Cardiac muscle cell (in vitro differentiated cells and primary cell): ENCODE results near the gene SEMA4D. TPM values are rescaled to one million over a fixed set of nuclear protein-coding genes. Genes with fewer than 3 reads are reported as not detected.

Experiments
- DNase-seq, 2 donors: peaks; one replicate each; pipeline versions ENCODE4 v3.0.0 to v3.0.0-alpha.2; 2010 to 2017; ENCODE audit warnings: low read depth in 1 of 2, low spot score in 1 of 2
- H3K27ac ChIP-seq: fragments of 200-600 bp; sonication (generic); 2 replicates; pipeline ENCODE4 v1.5.1; 2016
- H3K27me3 ChIP-seq: fragments of 200-600 bp; sonication (generic); 2 replicates; pipeline ENCODE4 v1.6.0; 2016; ENCODE audit warnings: control low read depth
- H3K36me3 ChIP-seq: fragments of 200-600 bp; sonication (generic); 2 replicates; pipeline ENCODE4 v1.5.1; 2016; ENCODE audit warnings: control low read depth
- H3K4me1 ChIP-seq: fragments of 200-600 bp; sonication (generic); 2 replicates; pipeline ENCODE4 v1.8.1; 2017; ENCODE audit warnings: low read depth, mild to moderate bottlenecking, mixed run types
- H3K4me3 ChIP-seq: fragments of 200-600 bp; sonication (generic); 2 replicates; pipeline ENCODE4 v1.5.1; 2016; ENCODE audit warnings: mild to moderate bottlenecking
- H3K9me3 ChIP-seq: fragments of 200-600 bp; sonication (generic); 2 replicates; pipeline ENCODE4 v1.5.1; 2017; ENCODE audit warnings: low read depth, mild to moderate bottlenecking, control low read depth
- CTCF ChIP-seq: IDR thresholded peaks from 2 replicates; pipeline ENCODE4 v1.5.1; 2012; ENCODE audit warnings: low read depth, mild to moderate bottlenecking, low read length
- polyA plus RNA-seq: library from polyadenylated mRNA; unstranded; fragments of >200 nt; fragmentation: Nextera tagmentation; extraction: Ambion mirVana; gene quantifications from 2 replicates; pipeline ENCODE4 v1.2.1, GENCODE V29; 2016
- total RNA-seq: library from RNA; depleted of rRNA; stranded (reverse); fragments of >200 nt; gene quantifications from 2 replicates; pipeline ENCODE4 v1.2.3, GENCODE V29; 2016

Gene SEMA4D
- total and polyA plus RNA-seq, 2 experiments from 2014 or later: 16.5 to 34.2 TPM

GRCh38 chr9:89366711-89367110 is 131.2 kb downstream of the SEMA4D start:
- Histone ChIP-seq H3K4me1 (peaks cover 6% of the 10 kb centered on the region), H3K9me3 (no peaks in the 10 kb centered on the region), H3K36me3 (no peaks in the 10 kb centered on the region), H3K27me3 (no peaks in the 10 kb centered on the region), H3K4me3 (no peak overlapping the region), H3K27ac (no peak overlapping the region)
- DNase-seq: no peak
- TF ChIP-seq CTCF: no peak

GRCh38 chr9:89365532-89365912 is 132.4 kb downstream of the SEMA4D start:
- H3K4me3 ChIP-seq: no peak overlapping the region
- H3K27ac ChIP-seq: no peak overlapping the region
- H3K27me3 ChIP-seq: no peaks in the 10 kb centered on the region
- TF ChIP-seq CTCF: no peak
- H3K4me1 ChIP-seq: peaks cover 9% of the 10 kb centered on the region
- H3K9me3 ChIP-seq: no peaks in the 10 kb centered on the region
- no peak for DNase-seq
- H3K36me3 ChIP-seq: no peaks in the 10 kb centered on the region

GRCh38 chr9:89364666-89365531 is 133.0 kb downstream of the SEMA4D start:
- H3K4me1 ChIP-seq: peaks cover 15% of the 10 kb centered on the region
- no peak overlapping the region for H3K27ac ChIP-seq
- no peak for DNase-seq
- no peaks in the 10 kb centered on the region for H3K9me3 ChIP-seq
- no peaks in the 10 kb centered on the region for H3K36me3 ChIP-seq
- TF ChIP-seq CTCF: no peak
- no peaks in the 10 kb centered on the region for H3K27me3 ChIP-seq
- no peak overlapping the region for H3K4me3 ChIP-seq

GRCh38 chr9:89363921-89364665 is 133.8 kb downstream of the SEMA4D start:
- Histone ChIP-seq H3K9me3 (no peaks in the 10 kb centered on the region), H3K27ac (no peak overlapping the region), H3K4me1 (peaks cover 17% of the 10 kb centered on the region), H3K27me3 (no peaks in the 10 kb centered on the region), H3K4me3 (no peak overlapping the region), H3K36me3 (no peaks in the 10 kb centered on the region)
- TF ChIP-seq CTCF: no peak
- no peak for DNase-seq

- DNase-seq: no peak
Observed at GRCh38 chr9:89363311-89363670, 134.6 kb downstream of the SEMA4D start.

More at GRCh38 chr9:89363311-89363670, 134.6 kb downstream of the SEMA4D start:
- H3K27me3 ChIP-seq: no peaks in the 10 kb centered on the region
- no peak overlapping the region for H3K27ac ChIP-seq
- peaks cover 20% of the 10 kb centered on the region for H3K4me1 ChIP-seq
- no peaks in the 10 kb centered on the region for H3K9me3 ChIP-seq
- H3K4me3 ChIP-seq: no peak overlapping the region
- no peaks in the 10 kb centered on the region for H3K36me3 ChIP-seq
- TF ChIP-seq CTCF: no peak
